K562 (cell line): ENCODE data around the gene EFCAB12. TPM values are rescaled to one million over a fixed set of nuclear protein-coding genes. Genes with fewer than 3 reads are reported as not detected.

ENCODE experiments used
- AFF1 ChIP-seq, 2 experiments: fragments of 450-650 bp; IDR thresholded peaks; 2 replicates each; pipeline ENCODE4 v1.6.1; 2018; ENCODE audit warnings: mild to moderate bottlenecking in 2 of 2, low read depth in 1 of 2; ENCODE audit not compliant: partially characterized antibody in 2 of 2
- CBFA2T2 ChIP-seq: fragments of 450-650 bp; conservative IDR thresholded peaks from 2 replicates; pipeline ENCODE4 v1.6.1; 2017; ENCODE audit warnings: mild to moderate bottlenecking
- CHD4 ChIP-seq: fragments of 200-600 bp; sonication (generic); IDR thresholded peaks from 3 replicates; pipeline ENCODE4 v1.6.1; 2012; ENCODE audit warnings: low read depth, mild to moderate bottlenecking, mixed read lengths, low read length, inconsistent platforms; ENCODE audit not compliant: insufficient read depth, insufficient replicate concordance, poor library complexity, severe bottlenecking
- HDAC6 ChIP-seq: IDR thresholded peaks from 2 replicates; pipeline ENCODE4 v1.6.1; 2012; ENCODE audit warnings: low read depth, mild to moderate bottlenecking, control low read depth, inconsistent platforms, low read length, moderate library complexity
- ILK ChIP-seq: fragments of 450-650 bp; IDR thresholded peaks from 2 replicates; pipeline ENCODE4 v1.6.1; 2016; ENCODE audit warnings: missing genetic modification characterization, low read depth, mild to moderate bottlenecking, missing compliant biosample characterization, moderate library complexity, borderline replicate concordance
- NFYB ChIP-seq: IDR thresholded peaks from 2 replicates; pipeline ENCODE4 v1.6.1; 2011; ENCODE audit warnings: mild to moderate bottlenecking, moderate library complexity; ENCODE audit not compliant: insufficient read length; ENCODE audit errors: extremely low read depth
- POLR2AphosphoS5 ChIP-seq: IDR thresholded peaks from 2 replicates; pipeline ENCODE4 v1.6.1; 2011; ENCODE audit warnings: mild to moderate bottlenecking, low read depth, low read length, moderate library complexity; ENCODE audit not compliant: control insufficient read depth, insufficient read depth
- SRSF7 ChIP-seq: fragments of 200-400 bp; formaldehyde crosslinking; optimal IDR thresholded peaks from 2 replicates; pipeline ENCODE3; 2017; ENCODE audit warnings: mild to moderate bottlenecking, low read depth, low read length
- TARDBP ChIP-seq: fragments of 450-650 bp; IDR thresholded peaks from 2 replicates; pipeline ENCODE4 v1.6.1; 2016
- TSHZ1 ChIP-seq: fragments of 250-450 bp; sonication (Bioruptor Pico); IDR thresholded peaks from 2 replicates; pipeline ENCODE4 v1.4.0; 2020; ENCODE audit warnings: mild to moderate bottlenecking, moderate library complexity
- ZBTB1 ChIP-seq: sonication (generic); formaldehyde crosslinking; IDR thresholded peaks from 2 replicates; pipeline ENCODE4 v1.8.1; 2023; ENCODE audit warnings: missing genetic modification reagents, low read depth, mild to moderate bottlenecking, borderline replicate concordance
- ZBTB9 ChIP-seq: fragments of 450-650 bp; formaldehyde crosslinking; IDR thresholded peaks from 2 replicates; pipeline ENCODE4 v1.4.0; 2020; ENCODE audit warnings: mild to moderate bottlenecking, moderate library complexity
- ZC3H4 ChIP-seq: sonication (generic); formaldehyde crosslinking; IDR thresholded peaks from 2 replicates; pipeline ENCODE4 v1.9.0; 2021; ENCODE audit warnings: missing genetic modification reagents, borderline replicate concordance
- ZNF740 ChIP-seq, 3 experiments: fragments of 200-800 bp in 1 of 3; sonication (Bioruptor generic) in 1 of 3; sonication (generic) in 1 of 3; formaldehyde crosslinking in 1 of 3; IDR thresholded peaks; 2 replicates each; pipeline versions ENCODE4 v1.6.1 to v1.8.0; 2016 to 2022; ENCODE audit warnings: mild to moderate bottlenecking in 2 of 3, missing compliant biosample characterization in 2 of 3, missing genetic modification characterization in 2 of 3, missing genetic modification reagents in 1 of 3
- ZNF780A ChIP-seq: fragments of 250-450 bp; sonication (Bioruptor Pico); IDR thresholded peaks from 2 replicates; pipeline ENCODE4 v1.5.0; 2021; ENCODE audit warnings: mild to moderate bottlenecking
- polyA plus RNA-seq, 8 experiments: library from polyadenylated mRNA; depleted of rRNA in 4 of 8; stranded (reverse) in 5 of 8; unstranded in 3 of 8; fragments of >200 nt; fragmentation: Nextera tagmentation in 2 of 8; fragmentation: Illumina TruSeq in 1 of 8; extraction: Ambion mirVana in 2 of 8; extraction: Trizol in 1 of 8; gene quantifications; 2 replicates each; pipeline versions ENCODE4 v1.2.1 to v1.2.3, GENCODE V29; 2011 to 2014; ENCODE audit warnings: inconsistent platforms in 1 of 8, missing spikeins in 1 of 8
- total RNA-seq, 7 experiments: library from RNA; depleted of rRNA in 6 of 7; stranded (reverse); fragments of >200 nt in 6 of 7; fragmentation: Illumina TruSeq in 2 of 7; extraction: Trizol in 2 of 7; gene quantifications; 2 replicates each; pipeline versions ENCODE4 v1.2.1 to v1.2.3, GENCODE V29; 2011 to 2021; ENCODE audit warnings: low replicate concordance in 1 of 7

Gene EFCAB12
- total and polyA plus RNA-seq, 9 of the 15 experiments (the other 6 are each of a cell fraction or from before 2014, with no cell fraction given), result 0.08 to 0.95 (median 0.56) TPM; not detected in 1

- TF ChIP-seq AFF1 (IDR thresholded peaks at IDR 0.05; ENCODE audit: low read depth in 1 of 2, partially characterized antibody in 2 of 2) (peak; percentile 53 to 97), HDAC6 (no peak), POLR2AphosphoS5 (no peak), CBFA2T2 (no peak), SRSF7 (no peak), ILK (no peak), NFYB (no peak), ZNF740 (CRISPR knock-in tag; IDR thresholded peaks at IDR 0.05) (no peak), ZNF740 (tag; IDR thresholded peaks at IDR 0.05) (no peak), ZC3H4 (CRISPR knock-in tag) (no peak), ZBTB9 (no peak), ZNF780A (CRISPR knock-in tag) (no peak), TARDBP (no peak), ZBTB1 (no peak), TSHZ1 (CRISPR knock-in tag) (no peak), CHD4 (no peak)
These were observed 29.1 kb downstream of the EFCAB12 start (continued) for GRCh38 chr3:129399145-129399894.
